Measurements from ENCODE around the gene OLA1. TPM values are rescaled to one million over a fixed set of nuclear protein-coding genes. Genes with fewer than 3 reads are reported as not detected.

The OLA1 gene
- total RNA-seq, 2 experiments from 2014 or later = 71.6 to 73.1 TPM

DNA sequence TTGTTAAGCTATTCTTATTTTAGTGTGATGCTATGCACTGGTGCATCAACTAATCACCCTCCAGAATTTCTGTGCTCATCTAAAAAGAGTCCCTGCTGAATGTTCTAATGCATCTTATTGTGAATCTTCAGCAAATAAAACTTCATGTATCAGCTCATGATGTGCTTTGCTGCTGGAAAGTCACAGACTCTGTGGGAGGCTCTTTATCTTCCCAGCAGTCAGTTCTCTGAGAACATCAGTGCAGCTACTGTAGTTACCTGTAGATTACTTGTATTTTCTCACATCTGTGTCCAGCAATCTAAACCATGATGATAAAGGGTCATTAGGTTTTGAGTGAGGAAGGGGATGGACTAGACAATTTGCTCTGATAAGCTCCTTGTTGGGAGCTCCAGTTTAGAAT lies 141.6 kb downstream of the OLA1 start:
- no peak for ATAC-seq
- no peak for DNase-seq
- Mint-ChIP-seq H3K9me3 (ENCODE audit: insufficient read depth) (no peaks in the 10 kb centered on the region), H3K4me3 (no peak overlapping the region), H3K4me1 (ENCODE audit: low read depth) (no peaks in the 10 kb centered on the region), H3K27ac (no peak overlapping the region), H3K36me3 (ENCODE audit: low read depth) (peaks cover 1% of the 10 kb centered on the region), H3K27me3 (ENCODE audit: low read depth) (no peaks in the 10 kb centered on the region)
- CTCF ChIA-PET = no interaction called here
- POLR2A ChIA-PET = no interaction called here

DNA sequence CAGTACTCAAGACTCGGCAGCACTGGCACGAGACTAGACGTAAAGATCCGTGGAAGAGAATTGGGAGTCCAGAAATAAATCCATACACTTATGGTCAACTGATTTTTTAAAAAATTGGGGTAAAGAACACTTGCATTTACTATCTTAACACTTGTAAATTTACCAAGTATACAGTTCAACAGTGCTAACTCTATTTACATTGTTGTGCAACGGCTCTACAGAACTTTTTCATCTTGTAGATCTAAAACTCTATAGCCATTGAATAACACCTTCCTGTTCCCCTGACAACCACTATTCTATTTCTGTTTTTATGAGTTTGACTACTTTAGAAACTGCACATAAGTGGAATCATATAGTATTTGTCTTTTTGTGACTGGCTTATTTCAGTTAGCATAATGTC lies 153.8 kb downstream of the OLA1 start:
- DNase-seq = no peak
- no peak overlapping the region for H3K4me3 Mint-ChIP-seq
- POLR2A ChIA-PET = no interaction called here

DNA sequence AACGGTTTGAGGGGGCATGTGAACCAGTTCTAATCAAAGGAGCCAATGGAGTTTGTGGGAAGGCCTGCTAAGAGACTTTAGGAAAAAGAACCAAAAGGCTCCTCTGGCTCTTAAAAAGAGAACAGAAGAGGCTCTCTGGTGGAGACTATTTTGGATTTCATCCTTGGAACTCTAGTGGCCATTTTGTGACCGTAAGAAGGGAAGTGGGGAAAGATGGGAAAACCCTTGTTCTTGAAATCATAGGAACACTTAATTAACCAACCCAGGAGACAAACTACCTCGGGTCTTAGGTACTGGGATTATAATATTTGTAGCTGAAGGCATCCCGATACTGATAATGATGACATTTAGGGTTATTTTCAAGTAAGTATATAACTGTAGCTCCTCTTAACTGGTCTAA lies 157.9 kb downstream of the OLA1 start:
- Mint-ChIP-seq H3K27me3 (ENCODE audit: low read depth) (no peaks in the 10 kb centered on the region), H3K27ac (no peak overlapping the region)

More for the DNA sequence above, 153.8 kb downstream of the OLA1 start:
- CTCF ChIA-PET = no interaction called here
- Mint-ChIP-seq H3K4me1 (ENCODE audit: low read depth) (no peaks in the 10 kb centered on the region), H3K36me3 (ENCODE audit: low read depth) (peaks cover 7% of the 10 kb centered on the region), H3K27ac (no peak overlapping the region), H3K27me3 (ENCODE audit: low read depth) (no peaks in the 10 kb centered on the region), H3K9me3 (ENCODE audit: insufficient read depth) (no peaks in the 10 kb centered on the region)
- ATAC-seq = no peak

DNA sequence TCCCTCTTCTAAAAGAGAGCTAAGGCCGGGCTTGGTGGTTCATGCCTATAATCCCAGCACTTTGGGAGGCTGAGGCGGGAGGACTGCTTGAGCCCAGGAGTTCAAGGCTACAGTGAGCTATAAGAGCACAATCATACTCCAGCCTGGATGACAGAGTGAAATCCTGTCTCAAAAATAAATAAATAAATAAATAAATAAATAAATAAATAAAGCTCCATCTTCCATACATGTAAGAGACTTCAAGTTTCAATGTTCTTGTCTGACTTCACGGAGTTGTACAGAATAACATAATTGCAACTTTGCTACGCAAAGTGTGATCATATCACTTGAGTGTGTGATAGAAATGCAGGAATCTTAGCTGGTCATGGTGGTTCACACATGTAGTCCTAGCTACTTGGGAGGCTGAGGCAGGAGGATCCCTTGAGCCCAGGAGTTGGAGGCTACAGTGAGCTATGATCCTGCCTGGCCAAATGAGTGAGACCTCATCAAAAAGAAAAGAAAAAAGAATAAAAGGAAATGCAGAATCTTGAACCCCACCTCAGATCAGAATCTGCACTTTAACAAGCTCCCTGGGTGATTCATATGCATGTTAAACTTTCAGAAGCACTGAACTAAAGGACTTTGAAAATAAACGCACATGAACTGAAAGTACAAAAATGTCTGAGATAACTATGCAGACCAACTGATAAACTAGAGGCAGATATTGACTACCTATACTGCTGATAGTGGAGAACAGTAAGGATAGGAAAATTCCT lies 159.4 kb downstream of the OLA1 start:
- H3K27ac Mint-ChIP-seq = no peak overlapping the region
- DNase-seq (no peak), ATAC-seq (no peak)
- peaks cover 5% of the 10 kb centered on the region for H3K36me3 Mint-ChIP-seq (ENCODE audit: low read depth)
- ChIA-PET CTCF (no interaction called here), POLR2A (no interaction called here)
- no peak overlapping the region for H3K4me3 Mint-ChIP-seq
- no peaks in the 10 kb centered on the region for H3K9me3 Mint-ChIP-seq (ENCODE audit: insufficient read depth)
- no peaks in the 10 kb centered on the region for H3K4me1 Mint-ChIP-seq (ENCODE audit: low read depth)
- H3K27me3 Mint-ChIP-seq (ENCODE audit: low read depth) = no peaks in the 10 kb centered on the region

More for the DNA sequence above, 157.9 kb downstream of the OLA1 start:
- no peaks in the 10 kb centered on the region for H3K9me3 Mint-ChIP-seq (ENCODE audit: insufficient read depth)
- DNase-seq (no peak), ATAC-seq (no peak)
- ChIA-PET CTCF (no interaction called here), POLR2A (no interaction called here)
- peaks cover 7% of the 10 kb centered on the region for H3K36me3 Mint-ChIP-seq (ENCODE audit: low read depth)
- no peaks in the 10 kb centered on the region for H3K4me1 Mint-ChIP-seq (ENCODE audit: low read depth)
- no peak overlapping the region for H3K4me3 Mint-ChIP-seq

DNA sequence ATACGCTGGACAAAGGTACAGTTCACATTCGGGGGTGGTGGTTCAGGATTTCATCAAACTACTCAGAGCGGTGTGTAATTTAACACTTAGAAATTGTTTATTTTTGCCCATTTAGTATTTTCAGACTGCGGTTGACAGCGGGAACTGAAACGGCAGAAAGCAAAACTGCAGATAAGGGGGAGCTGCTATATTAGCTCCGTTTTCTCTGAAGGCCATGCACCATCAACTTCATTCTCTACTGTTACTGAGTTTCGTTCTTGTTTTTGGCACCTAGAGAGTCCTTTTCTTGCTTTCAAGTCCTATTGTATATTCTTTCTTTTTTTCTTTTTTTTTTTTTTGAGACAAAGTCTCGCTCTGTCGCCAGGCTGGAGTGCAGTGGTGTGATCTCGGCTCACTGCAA lies 161.6 kb downstream of the OLA1 start:
- ATAC-seq (no peak), DNase-seq (no peak)
- H3K36me3 Mint-ChIP-seq (ENCODE audit: low read depth) = peaks cover 5% of the 10 kb centered on the region
- CTCF ChIA-PET = no interaction called here
- no peak overlapping the region for H3K27ac Mint-ChIP-seq
- H3K27me3 Mint-ChIP-seq (ENCODE audit: low read depth) = no peaks in the 10 kb centered on the region
- H3K4me3 Mint-ChIP-seq = no peak overlapping the region
- H3K4me1 Mint-ChIP-seq (ENCODE audit: low read depth) = no peaks in the 10 kb centered on the region
- POLR2A ChIA-PET = no interaction called here
- H3K9me3 Mint-ChIP-seq (ENCODE audit: insufficient read depth) = no peaks in the 10 kb centered on the region

DNA sequence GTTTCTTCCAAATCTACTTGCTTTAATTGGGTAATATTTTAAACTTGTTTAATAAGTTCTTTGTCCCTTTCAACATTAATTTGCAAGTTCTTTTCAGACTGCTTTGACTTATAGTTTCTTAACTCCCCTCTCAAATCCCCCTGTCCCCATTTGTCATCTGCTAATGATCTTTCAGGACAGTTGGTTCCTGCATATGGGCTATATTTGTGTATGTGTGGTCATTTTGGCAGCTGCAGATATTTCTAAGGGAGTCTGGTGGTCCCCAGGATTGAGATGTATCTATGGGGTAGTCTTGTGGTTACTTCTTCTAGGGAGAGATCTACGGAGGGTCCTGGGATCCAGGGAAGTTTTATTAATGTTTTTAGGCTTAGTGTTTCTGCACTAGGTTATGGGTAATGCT lies 162.6 kb downstream of the OLA1 start:
- DNase-seq (no peak), ATAC-seq (no peak)
- H3K27ac Mint-ChIP-seq = no peak overlapping the region
- H3K4me1 Mint-ChIP-seq (ENCODE audit: low read depth) = no peaks in the 10 kb centered on the region
- no peaks in the 10 kb centered on the region for H3K27me3 Mint-ChIP-seq (ENCODE audit: low read depth)
- H3K9me3 Mint-ChIP-seq (ENCODE audit: insufficient read depth) = no peaks in the 10 kb centered on the region
- POLR2A ChIA-PET = no interaction called here
- CTCF ChIA-PET = no interaction called here
- H3K36me3 Mint-ChIP-seq (ENCODE audit: low read depth) = peaks cover 5% of the 10 kb centered on the region
- no peak overlapping the region for H3K4me3 Mint-ChIP-seq

DNA sequence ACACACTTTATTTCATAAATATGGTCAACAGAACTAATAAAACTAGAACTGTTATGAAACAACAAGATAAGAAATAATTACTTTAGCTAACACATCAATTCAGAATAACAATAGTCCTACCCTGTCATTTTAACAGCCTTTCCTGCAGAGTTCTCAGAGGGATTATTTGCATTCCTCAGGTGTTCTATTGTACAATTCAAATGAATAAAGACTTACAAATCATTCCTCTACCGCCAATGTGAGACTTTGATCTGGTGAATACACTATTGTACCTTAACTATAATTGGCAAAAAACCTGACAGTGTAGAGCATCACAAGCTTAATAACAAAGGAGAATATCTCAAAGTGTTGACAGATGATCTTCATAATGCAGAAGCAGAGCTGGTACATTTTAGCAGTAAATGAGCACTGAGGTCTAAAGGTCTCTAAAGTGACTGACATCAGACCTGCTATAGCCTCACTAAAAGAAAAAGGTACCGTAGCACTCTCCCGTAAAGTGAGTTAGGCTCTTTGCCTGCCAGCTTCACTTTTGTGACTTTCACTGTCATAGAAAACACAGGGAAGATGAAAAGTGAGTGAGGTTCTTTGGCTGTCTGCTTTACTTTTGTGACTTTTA lies 164.4 kb downstream of the OLA1 start:
- DNase-seq (no peak), ATAC-seq (no peak)
- ChIA-PET CTCF (no interaction called here), POLR2A (no interaction called here)
- no peak overlapping the region for H3K27ac Mint-ChIP-seq
- H3K27me3 Mint-ChIP-seq (ENCODE audit: low read depth) = no peaks in the 10 kb centered on the region
- no peaks in the 10 kb centered on the region for H3K4me1 Mint-ChIP-seq (ENCODE audit: low read depth)
- H3K9me3 Mint-ChIP-seq (ENCODE audit: insufficient read depth) = no peaks in the 10 kb centered on the region
- H3K4me3 Mint-ChIP-seq = no peak overlapping the region
- peaks cover 5% of the 10 kb centered on the region for H3K36me3 Mint-ChIP-seq (ENCODE audit: low read depth)

DNA sequence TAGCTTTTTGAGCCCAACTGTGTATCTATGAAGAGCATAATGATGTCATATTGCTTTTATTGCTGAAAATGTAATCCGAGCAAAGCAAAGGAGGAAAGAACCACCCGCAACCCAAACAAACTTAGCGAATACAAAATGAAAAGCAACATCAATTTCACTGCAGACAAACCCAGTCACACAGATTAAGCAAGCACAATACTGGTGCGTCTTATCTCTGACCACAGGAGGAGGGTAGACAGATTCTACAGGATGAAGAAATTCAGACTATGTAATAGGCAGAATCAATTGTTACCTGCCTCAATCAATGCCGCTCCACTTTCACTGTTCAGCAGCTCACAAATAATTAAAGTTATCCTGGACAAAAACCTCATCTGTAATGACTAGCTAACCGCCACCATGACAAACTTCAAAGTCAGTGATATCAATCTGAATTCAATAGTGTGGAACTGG lies 167.6 kb downstream of the OLA1 start:
- POLR2A ChIA-PET = no interaction called here

DNA sequence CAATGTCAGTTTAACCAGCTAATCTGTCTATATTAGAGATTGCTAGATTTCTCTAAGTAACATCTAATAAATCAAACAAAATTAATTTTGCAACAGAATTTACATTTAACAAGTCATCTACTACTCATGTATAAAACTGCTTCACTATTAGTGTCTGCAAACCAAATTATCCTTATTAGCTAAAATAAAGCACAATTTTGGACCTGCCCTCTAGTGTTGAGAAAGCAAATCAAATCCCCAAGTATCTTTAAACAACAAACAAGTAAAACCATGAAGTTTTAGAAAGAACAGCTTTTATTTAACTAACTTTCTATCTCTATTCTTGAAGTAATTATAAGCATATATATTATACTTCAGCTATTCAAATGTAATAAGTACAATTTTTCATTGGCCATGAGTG lies 170.1 kb downstream of the OLA1 start:
- no peak for ATAC-seq
- Mint-ChIP-seq H3K4me3 (no peak overlapping the region), H3K27me3 (ENCODE audit: low read depth) (no peaks in the 10 kb centered on the region), H3K36me3 (ENCODE audit: low read depth) (peaks cover 14% of the 10 kb centered on the region), H3K9me3 (ENCODE audit: insufficient read depth) (no peaks in the 10 kb centered on the region), H3K27ac (no peak overlapping the region), H3K4me1 (ENCODE audit: low read depth) (no peaks in the 10 kb centered on the region)
- ChIA-PET CTCF (interaction anchor here (0.8 to 1.2 kb wide), 2 partner anchors 9 to 116 kb away, joined by 3 read pairs; no protein-coding TSS in a partner anchor), POLR2A (no interaction called here)
- no peak for DNase-seq

More for the DNA sequence above, 167.6 kb downstream of the OLA1 start:
- H3K4me1 Mint-ChIP-seq (ENCODE audit: low read depth) = no peaks in the 10 kb centered on the region
- no peaks in the 10 kb centered on the region for H3K9me3 Mint-ChIP-seq (ENCODE audit: insufficient read depth)
- peaks cover 3% of the 10 kb centered on the region for H3K36me3 Mint-ChIP-seq (ENCODE audit: low read depth)
- H3K27me3 Mint-ChIP-seq (ENCODE audit: low read depth) = no peaks in the 10 kb centered on the region
- no peak for ATAC-seq
- CTCF ChIA-PET = no interaction called here
- no peak overlapping the region for H3K27ac Mint-ChIP-seq
- DNase-seq = no peak
- H3K4me3 Mint-ChIP-seq = no peak overlapping the region

DNA sequence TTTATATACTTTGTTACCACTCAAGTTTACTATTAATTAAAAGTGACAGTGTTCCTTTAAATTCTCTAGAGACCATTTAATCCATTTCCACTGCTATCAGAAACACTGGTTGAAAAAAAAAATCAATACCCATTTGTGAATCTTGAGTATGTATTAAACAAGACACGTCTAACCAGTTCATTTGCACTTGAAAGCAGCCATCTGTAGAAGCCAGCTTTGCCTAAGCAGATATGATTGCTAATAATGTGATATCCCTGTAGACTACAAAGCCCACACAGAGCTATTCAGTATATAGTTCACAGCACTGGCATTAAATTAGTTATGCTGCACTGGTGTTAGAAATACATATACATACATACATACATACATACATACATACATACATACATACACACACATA lies 171.4 kb downstream of the OLA1 start:
- H3K4me3 Mint-ChIP-seq = no peak overlapping the region
- no peaks in the 10 kb centered on the region for H3K27me3 Mint-ChIP-seq (ENCODE audit: low read depth)
- no peak for ATAC-seq
- no peak for DNase-seq
- no peaks in the 10 kb centered on the region for H3K9me3 Mint-ChIP-seq (ENCODE audit: insufficient read depth)
- peaks cover 14% of the 10 kb centered on the region for H3K36me3 Mint-ChIP-seq (ENCODE audit: low read depth)
- ChIA-PET POLR2A (interaction anchor here (0.6 kb wide), 1 partner anchor 16 kb away, joined by 3 read pairs; no protein-coding TSS in a partner anchor), CTCF (interaction anchor here (0.6 kb wide), 2 partner anchors 76 to 263 kb away, joined by 3 to 4 read pairs; no protein-coding TSS in a partner anchor)
- no peak overlapping the region for H3K27ac Mint-ChIP-seq
- H3K4me1 Mint-ChIP-seq (ENCODE audit: low read depth) = no peaks in the 10 kb centered on the region

DNA sequence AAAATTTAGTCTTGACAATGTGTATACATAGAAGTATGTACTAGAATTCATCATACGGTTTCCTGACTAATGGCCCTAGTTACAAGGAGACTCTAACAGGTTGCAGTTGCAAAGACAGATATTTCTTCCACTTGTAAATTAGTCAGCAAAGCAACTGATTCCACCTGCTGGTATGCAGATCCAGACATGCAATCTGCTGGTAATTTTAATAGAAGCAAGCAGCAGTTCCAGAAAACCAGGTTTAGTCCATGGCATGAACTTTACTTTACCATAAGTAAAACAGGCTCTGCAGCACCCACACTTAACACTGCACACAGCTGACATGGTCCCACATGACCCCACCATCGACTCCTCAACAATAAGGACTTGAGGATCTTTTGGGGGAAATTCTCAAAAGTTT lies 172.3 kb downstream of the OLA1 start:
- ATAC-seq = no peak
- no peak for DNase-seq
- no peak overlapping the region for H3K4me3 Mint-ChIP-seq
- H3K27me3 Mint-ChIP-seq (ENCODE audit: low read depth) = no peaks in the 10 kb centered on the region
- H3K4me1 Mint-ChIP-seq (ENCODE audit: low read depth) = no peaks in the 10 kb centered on the region
- H3K27ac Mint-ChIP-seq = no peak overlapping the region
- peaks cover 14% of the 10 kb centered on the region for H3K36me3 Mint-ChIP-seq (ENCODE audit: low read depth)
- ChIA-PET POLR2A (no interaction called here), CTCF (no interaction called here)
- H3K9me3 Mint-ChIP-seq (ENCODE audit: insufficient read depth) = no peaks in the 10 kb centered on the region

DNA sequence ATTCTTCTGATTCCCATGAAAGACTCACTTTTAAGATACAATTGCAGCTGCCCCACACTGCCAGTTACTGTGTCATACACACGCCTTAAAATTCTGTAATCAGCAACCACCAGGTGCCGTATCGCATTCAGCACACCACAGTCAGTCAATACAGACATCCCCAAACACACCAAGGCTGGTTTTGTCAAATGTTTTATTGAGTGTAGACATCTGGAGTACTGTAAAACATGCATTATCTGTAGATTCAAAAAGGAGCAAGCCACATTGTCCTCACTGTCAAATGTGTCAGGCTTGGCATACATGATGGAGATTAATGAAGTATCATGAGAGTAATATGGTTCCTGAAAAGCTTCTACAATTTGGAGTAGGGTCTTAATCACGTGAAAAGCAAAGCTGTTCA lies 173.5 kb downstream of the OLA1 start:
- no peaks in the 10 kb centered on the region for H3K27me3 Mint-ChIP-seq (ENCODE audit: low read depth)
- no peak overlapping the region for H3K27ac Mint-ChIP-seq
- ChIA-PET CTCF (no interaction called here), POLR2A (no interaction called here)
- no peaks in the 10 kb centered on the region for H3K9me3 Mint-ChIP-seq (ENCODE audit: insufficient read depth)
- no peak for ATAC-seq
- no peak for DNase-seq
- H3K4me1 Mint-ChIP-seq (ENCODE audit: low read depth) = no peaks in the 10 kb centered on the region
- peaks cover 12% of the 10 kb centered on the region for H3K36me3 Mint-ChIP-seq (ENCODE audit: low read depth)
- H3K4me3 Mint-ChIP-seq = no peak overlapping the region
